Subcutaneous adipose tissue (tissue), 4 donors: ENCODE results near the gene CRACR2A. TPM values are rescaled to one million over a fixed set of nuclear protein-coding genes. Genes with fewer than 3 reads are reported as not detected.

ENCODE experiments used
- total RNA-seq, 4 donors: library from RNA; depleted of rRNA; stranded (reverse); fragments of >200 nt; gene quantifications; one replicate each; pipeline ENCODE4 v1.1.0, GENCODE V29; 2016
- TF ChIP-seq, protein P1 (sequence below): fragments of 450-650 bp; IDR thresholded peaks from one replicate; pipeline ENCODE4 v1.5.1; 2016; ENCODE audit warnings: low read depth, mild to moderate bottlenecking, control low read depth, antibody characterized with exemption, moderate library complexity

Gene CRACR2A
- total RNA-seq, 4 donors from 2014 or later = 3.8 to 6.8 (median 6.2) TPM

DNA sequence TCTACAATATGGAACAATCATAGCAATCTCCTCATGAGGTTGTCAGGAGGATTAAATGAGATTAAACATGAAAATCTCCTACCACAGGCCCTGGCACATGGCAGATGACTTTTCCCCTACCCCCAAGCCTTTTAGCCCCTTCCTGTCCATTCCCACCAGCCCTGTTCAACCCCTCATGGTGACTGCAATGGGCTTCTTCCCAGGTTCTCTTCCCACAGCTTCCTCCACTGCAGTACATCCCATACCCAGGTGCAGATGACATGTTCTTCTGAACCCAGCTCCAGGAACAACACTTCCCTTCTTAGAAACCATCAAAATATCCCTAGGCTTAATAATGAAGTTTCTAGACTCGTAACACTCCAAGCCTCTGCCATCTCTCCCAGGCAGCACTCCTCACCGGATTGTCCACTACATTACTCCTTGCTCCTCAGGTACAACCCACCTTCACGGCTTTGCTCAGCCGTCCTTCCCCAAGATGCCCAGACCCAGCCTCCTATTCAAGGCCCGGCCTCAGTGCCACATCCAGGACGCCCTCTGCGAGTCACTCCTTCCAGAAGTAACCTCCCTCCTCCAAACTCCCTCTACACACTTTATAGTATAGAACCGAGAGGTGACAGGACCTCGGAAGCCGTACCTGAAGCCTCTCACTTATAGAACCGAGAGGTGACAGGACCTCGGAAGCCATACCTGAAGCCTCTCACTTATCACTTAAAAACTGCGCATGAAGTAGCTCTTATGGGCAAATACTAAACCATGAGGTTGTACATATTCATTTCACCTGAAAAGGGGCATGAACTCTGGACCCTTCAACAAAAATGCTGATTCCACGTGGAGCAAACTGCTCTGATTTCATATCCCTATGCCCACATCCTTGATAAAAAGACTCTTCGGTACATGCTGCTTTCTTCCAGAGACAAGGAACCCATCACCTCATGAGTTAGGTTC lies 1.5 kb downstream of the CRACR2A start:
- TF ChIP-seq, protein P1, sequence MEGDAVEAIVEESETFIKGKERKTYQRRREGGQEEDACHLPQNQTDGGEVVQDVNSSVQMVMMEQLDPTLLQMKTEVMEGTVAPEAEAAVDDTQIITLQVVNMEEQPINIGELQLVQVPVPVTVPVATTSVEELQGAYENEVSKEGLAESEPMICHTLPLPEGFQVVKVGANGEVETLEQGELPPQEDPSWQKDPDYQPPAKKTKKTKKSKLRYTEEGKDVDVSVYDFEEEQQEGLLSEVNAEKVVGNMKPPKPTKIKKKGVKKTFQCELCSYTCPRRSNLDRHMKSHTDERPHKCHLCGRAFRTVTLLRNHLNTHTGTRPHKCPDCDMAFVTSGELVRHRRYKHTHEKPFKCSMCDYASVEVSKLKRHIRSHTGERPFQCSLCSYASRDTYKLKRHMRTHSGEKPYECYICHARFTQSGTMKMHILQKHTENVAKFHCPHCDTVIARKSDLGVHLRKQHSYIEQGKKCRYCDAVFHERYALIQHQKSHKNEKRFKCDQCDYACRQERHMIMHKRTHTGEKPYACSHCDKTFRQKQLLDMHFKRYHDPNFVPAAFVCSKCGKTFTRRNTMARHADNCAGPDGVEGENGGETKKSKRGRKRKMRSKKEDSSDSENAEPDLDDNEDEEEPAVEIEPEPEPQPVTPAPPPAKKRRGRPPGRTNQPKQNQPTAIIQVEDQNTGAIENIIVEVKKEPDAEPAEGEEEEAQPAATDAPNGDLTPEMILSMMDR = no peak

DNA sequence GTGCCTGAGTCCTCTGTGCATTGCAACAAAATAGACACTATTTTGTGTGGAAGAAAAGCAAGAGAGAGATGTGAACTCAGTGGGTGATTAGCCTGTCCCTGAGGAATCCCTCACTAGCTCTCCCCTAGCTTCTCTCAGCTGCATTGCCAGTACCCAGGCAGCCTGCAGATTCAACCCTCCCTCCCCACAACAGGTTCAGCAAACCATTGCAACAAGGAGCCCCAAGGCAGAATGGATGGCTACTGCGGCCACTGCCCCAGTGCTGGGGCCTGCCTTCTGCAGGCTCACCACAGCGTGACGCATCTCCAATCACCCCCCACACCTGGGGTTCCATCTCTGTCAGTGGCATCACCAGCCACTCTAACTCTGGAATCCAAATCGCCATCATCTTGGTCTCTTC lies 2.3 kb downstream of the CRACR2A start:
- TF ChIP-seq, protein P1 = no peak

DNA sequence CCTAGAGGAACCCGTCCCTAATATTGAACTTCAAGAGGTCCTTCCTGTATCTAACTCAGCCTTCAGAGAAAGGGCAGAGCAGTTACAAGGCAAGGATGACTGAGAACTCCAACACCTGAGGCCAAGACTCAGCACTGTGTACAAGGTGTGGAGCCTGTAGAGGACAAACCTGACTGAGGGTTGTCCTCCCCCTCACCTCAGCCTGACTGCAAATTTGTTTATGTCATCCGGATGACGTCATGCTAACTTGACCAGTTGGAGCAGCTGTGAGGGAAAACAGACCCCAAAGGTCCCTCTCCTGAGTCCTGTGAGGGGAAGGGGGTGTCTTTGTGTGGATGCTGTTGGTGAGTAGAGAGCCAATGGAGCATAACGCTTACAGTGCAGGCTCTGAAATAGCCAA lies 4.3 kb downstream of the CRACR2A start:
- TF ChIP-seq, protein P1 = no peak

DNA sequence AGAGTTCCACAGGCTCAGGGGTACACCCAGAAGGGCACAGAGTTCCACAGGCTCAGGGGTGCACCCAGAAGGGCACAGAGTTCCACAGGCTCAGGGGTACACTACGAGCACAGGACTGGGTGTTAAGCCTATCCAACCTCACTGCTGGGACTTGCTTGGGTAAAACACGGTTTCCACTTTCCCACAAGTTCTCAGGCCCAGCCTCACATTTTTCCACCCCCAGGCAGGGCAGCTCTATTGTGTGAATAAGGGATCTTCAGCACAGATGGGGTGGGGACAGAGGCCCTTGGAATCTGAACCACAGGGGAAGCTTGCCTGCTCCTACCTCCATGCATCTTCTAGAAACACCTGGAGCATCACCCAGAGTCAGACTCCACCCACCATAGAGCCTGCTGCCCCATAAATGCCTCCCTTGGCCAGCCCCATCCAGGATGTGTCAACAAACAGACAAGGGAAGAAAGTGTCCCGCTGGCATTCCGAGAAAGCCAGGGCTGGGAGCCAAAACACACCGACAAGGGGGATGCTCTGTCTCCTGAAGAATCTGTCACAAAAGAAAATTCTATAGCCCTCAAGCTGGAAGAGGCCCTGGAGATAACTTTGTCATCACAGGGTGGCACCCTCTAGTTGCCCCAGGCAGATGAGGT lies 4.8 kb downstream of the CRACR2A start:
- TF ChIP-seq, protein P1 = no peak

DNA sequence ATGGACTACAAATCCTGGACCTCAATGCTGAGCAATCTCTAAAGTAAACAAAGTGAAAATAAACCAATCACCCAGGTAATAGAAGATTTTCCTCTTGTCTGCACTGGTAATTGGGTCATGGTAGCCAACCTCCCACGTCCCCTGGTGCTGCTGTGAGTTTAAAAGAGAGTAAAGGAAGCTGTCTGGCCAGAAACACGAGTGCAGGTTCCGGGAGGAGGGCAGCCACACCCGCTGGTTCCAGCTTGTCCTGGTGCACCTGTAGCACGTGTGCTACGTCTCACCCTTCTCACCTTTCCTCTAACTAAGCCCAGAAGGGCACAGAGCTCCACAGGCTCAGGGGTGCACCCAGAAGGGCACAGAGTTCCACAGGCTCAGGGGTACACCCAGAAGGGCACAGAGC lies 5.4 kb downstream of the CRACR2A start:
- TF ChIP-seq, protein P1 = no peak

DNA sequence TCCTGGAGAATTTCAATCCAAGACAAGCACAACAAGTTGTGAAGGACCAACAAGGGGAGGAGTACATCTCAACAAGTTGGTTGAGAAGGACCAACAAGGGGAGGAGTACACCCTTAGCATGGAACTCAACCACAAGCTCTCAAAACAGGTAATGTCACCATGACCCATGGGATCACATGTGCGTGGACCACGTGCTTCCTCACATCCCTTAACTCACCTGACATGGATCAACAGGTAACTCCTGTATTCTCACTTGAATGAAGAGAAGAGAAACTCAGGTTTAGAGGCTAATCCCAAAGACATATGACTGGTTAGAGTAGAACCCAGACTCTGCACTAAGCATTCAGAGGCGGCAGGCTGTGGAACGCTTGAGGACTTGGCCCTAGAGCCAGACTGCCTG lies 6.2 kb downstream of the CRACR2A start:
- TF ChIP-seq, protein P1 = no peak

DNA sequence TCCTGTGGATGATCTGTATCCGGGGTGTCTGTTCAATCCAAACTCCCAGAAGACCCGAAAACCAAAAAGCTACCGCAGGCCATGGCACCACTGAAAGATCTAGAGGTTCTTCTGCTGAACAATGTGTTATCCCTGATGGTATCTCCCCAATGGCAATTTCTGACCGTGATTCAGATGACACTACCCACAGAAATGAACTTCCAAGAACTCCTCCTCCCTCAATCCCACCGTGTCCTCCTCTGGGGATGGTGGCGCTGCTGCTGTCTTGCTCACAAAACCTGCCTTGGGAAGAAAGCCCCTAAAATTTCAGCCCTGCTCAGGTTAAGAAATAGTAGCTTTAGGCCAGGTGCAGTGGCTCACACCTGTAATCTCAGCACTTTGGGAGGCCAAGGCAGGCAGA lies 7.8 kb downstream of the CRACR2A start:
- TF ChIP-seq, protein P1 = no peak
